Measurements from ENCODE around the gene PCGF1. TPM values are rescaled to one million over a fixed set of nuclear protein-coding genes. Genes with fewer than 3 reads are reported as not detected.

The PCGF1 gene
- total and polyA plus RNA-seq, 2 of the 13 experiments (the other 11 are each of a cell fraction or from before 2014, with no cell fraction given): 20.4 to 22.6 TPM

DNA sequence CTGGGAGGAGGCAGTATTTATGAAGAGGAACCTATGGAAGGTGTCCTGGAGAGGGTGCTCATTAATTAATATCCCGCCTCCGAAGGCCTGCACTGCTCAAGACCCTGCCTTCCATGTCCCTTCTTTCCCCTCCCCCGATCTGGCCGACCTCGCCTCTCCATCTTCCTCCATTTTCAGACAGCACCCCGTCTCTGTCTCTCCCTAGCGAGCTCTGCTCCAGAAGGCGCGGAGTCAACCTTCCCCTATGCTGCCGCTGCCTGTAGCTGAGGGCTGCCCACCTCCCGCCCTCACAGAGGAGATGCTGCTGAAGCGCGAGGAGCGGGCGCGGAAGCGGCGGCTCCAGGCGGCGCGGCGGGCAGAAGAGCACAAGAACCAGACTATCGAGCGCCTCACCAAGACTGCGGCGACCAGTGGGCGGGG lies 50.4 kb downstream of the PCGF1 start (continued):
- TF ChIP-seq ATM (IDR thresholded peaks at IDR 0.05; ENCODE audit: borderline replicate concordance) (no peak), TARDBP (CRISPR knock-in tag; IDR thresholded peaks at IDR 0.05) (no peak), YEATS4 (CRISPR knock-in tag; IDR thresholded peaks at IDR 0.05; ENCODE audit: borderline replicate concordance) (no peak), MIXL1 (CRISPR knock-in tag; IDR thresholded peaks at IDR 0.05) (no peak), PHF21A (CRISPR knock-in tag; IDR thresholded peaks at IDR 0.05) (no peak), MAFG (CRISPR knock-in tag; IDR thresholded peaks at IDR 0.05) (no peak), NFIC (IDR thresholded peaks at IDR 0.05; ENCODE audit: low read length) (no peak), ZBTB8A (CRISPR knock-in tag; IDR thresholded peaks at IDR 0.05; ENCODE audit: borderline replicate concordance, low read depth) (no peak), ELF3 (CRISPR knock-in tag; IDR thresholded peaks at IDR 0.05) (0 out of 2 replicates have a peak, but pooled peaks have one; percentile 1), PAX8 (CRISPR knock-in tag; IDR thresholded peaks at IDR 0.05; ENCODE audit: borderline replicate concordance) (no peak), ATRX (CRISPR knock-in tag; IDR thresholded peaks at IDR 0.05; ENCODE audit: borderline replicate concordance) (no peak), NPAS2 (CRISPR knock-in tag; IDR thresholded peaks at IDR 0.05; ENCODE audit: borderline replicate concordance) (no peak), ZNF441 (CRISPR knock-in tag; IDR thresholded peaks at IDR 0.05; ENCODE audit: borderline replicate concordance) (no peak), ZSCAN31 (CRISPR knock-in tag; IDR thresholded peaks at IDR 0.05; ENCODE audit: low read depth) (no peak), ZNF816 (CRISPR knock-in tag; IDR thresholded peaks at IDR 0.05; ENCODE audit: borderline replicate concordance) (0 out of 2 replicates have a peak, but pooled peaks have one; percentile 17), CENPT (CRISPR knock-in tag; IDR thresholded peaks at IDR 0.05; ENCODE audit: low read depth) (no peak), SMYD3 (CRISPR knock-in tag; IDR thresholded peaks at IDR 0.05) (no peak), MXD4 (CRISPR knock-in tag; IDR thresholded peaks at IDR 0.05) (no peak), HIVEP1 (CRISPR knock-in tag; IDR thresholded peaks at IDR 0.05) (no peak; the same call in 1 of the 2 replicates), XBP1 (CRISPR knock-in tag; IDR thresholded peaks at IDR 0.05) (no peak)
- TF ChIP-seq, protein P1, sequence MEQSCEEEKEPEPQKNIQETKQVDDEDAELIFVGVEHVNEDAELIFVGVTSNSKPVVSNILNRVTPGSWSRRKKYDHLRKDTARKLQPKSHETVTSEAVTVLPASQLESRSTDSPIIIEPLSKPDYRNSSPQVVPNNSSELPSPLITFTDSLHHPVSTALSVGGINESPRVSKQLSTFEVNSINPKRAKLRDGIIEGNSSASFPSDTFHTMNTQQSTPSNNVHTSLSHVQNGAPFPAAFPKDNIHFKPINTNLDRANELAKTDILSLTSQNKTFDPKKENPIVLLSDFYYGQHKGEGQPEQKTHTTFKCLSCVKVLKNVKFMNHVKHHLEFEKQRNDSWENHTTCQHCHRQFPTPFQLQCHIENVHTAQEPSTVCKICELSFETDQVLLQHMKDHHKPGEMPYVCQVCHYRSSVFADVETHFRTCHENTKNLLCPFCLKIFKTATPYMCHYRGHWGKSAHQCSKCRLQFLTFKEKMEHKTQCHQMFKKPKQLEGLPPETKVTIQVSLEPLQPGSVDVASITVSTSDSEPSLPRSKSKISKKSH (CRISPR knock-in tag; IDR thresholded peaks at IDR 0.05; ENCODE audit: borderline replicate concordance): 0 out of 2 replicates have a peak, but pooled peaks have one; percentile 0
- TF ChIP-seq, protein P2, sequence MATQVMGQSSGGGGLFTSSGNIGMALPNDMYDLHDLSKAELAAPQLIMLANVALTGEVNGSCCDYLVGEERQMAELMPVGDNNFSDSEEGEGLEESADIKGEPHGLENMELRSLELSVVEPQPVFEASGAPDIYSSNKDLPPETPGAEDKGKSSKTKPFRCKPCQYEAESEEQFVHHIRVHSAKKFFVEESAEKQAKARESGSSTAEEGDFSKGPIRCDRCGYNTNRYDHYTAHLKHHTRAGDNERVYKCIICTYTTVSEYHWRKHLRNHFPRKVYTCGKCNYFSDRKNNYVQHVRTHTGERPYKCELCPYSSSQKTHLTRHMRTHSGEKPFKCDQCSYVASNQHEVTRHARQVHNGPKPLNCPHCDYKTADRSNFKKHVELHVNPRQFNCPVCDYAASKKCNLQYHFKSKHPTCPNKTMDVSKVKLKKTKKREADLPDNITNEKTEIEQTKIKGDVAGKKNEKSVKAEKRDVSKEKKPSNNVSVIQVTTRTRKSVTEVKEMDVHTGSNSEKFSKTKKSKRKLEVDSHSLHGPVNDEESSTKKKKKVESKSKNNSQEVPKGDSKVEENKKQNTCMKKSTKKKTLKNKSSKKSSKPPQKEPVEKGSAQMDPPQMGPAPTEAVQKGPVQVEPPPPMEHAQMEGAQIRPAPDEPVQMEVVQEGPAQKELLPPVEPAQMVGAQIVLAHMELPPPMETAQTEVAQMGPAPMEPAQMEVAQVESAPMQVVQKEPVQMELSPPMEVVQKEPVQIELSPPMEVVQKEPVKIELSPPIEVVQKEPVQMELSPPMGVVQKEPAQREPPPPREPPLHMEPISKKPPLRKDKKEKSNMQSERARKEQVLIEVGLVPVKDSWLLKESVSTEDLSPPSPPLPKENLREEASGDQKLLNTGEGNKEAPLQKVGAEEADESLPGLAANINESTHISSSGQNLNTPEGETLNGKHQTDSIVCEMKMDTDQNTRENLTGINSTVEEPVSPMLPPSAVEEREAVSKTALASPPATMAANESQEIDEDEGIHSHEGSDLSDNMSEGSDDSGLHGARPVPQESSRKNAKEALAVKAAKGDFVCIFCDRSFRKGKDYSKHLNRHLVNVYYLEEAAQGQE (IDR thresholded peaks at IDR 0.05; ENCODE audit: borderline replicate concordance in 1 of 2, low read depth in 1 of 2, low read length in 2 of 2): no peak
- TF ChIP-seq, protein P3, sequence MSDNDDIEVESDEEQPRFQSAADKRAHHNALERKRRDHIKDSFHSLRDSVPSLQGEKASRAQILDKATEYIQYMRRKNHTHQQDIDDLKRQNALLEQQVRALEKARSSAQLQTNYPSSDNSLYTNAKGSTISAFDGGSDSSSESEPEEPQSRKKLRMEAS (IDR thresholded peaks at IDR 0.05): peak; percentile 34; the same call in 1 of the 2 replicates
- TF ChIP-seq, protein P4, sequence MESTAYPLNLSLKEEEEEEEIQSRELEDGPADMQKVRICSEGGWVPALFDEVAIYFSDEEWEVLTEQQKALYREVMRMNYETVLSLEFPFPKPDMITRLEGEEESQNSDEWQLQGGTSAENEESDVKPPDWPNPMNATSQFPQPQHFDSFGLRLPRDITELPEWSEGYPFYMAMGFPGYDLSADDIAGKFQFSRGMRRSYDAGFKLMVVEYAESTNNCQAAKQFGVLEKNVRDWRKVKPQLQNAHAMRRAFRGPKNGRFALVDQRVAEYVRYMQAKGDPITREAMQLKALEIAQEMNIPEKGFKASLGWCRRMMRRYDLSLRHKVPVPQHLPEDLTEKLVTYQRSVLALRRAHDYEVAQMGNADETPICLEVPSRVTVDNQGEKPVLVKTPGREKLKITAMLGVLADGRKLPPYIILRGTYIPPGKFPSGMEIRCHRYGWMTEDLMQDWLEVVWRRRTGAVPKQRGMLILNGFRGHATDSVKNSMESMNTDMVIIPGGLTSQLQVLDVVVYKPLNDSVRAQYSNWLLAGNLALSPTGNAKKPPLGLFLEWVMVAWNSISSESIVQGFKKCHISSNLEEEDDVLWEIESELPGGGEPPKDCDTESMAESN (CRISPR knock-in tag; conservative IDR thresholded peaks at IDR 0.05): no peak
